ENCODE results near the gene MED12L.

DNA sequence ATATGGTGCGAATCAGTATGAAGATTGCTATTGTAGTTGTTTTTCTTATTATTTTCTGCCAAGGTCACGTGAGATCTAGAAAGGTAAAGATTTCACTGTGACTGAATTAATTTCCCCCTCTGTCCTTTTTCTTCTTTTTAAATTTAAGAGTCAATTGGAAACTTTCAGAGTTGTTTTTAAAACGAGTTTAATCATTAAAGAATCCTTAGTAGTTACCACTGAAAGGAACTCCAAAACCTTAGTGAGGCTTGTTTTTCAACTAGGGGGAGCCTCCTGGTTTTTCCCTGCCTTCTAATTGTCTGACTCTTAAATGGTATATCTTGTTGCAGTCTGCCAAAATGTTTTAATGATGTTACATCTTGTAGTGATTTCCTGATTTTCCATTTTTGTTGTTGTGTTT lies 281.5 kb downstream of the MED12L start:
- TF ChIP-seq CTCF (IDR thresholded peaks at IDR 0.05 in 2 of 3, conservative IDR thresholded peaks at IDR 0.05 in 1 of 3; ENCODE audit: insufficient read depth in 2 of 3, low read depth in 1 of 3, low read length in 3 of 3) (no peak), TRIM28 (IDR thresholded peaks at IDR 0.05) (no peak), SIN3A (IDR thresholded peaks at IDR 0.05; ENCODE audit: borderline replicate concordance in 2 of 2, control insufficient read depth in 1 of 2, low read depth in 2 of 2, low read length in 2 of 2) (no peak), RAD21 (CRISPR knock-in tag; conservative IDR thresholded peaks at IDR 0.05 in 1 of 2, IDR thresholded peaks at IDR 0.05 in 1 of 2) (no peak), POLR2A (conservative IDR thresholded peaks at IDR 0.05) (no peak), EGR1 (conservative IDR thresholded peaks at IDR 0.05) (no peak), ZNF639 (CRISPR knock-in tag; conservative IDR thresholded peaks at IDR 0.05 in 1 of 2, IDR thresholded peaks at IDR 0.05 in 1 of 2) (no peak), PTTG1 (tag; IDR thresholded peaks at IDR 0.05; ENCODE audit: low read depth) (no peak), EZH2 (IDR thresholded peaks at IDR 0.05; ENCODE audit: borderline replicate concordance, low read depth, low read length) (no peak)

Data from K562 (cell line).